ENCODE results near the gene ANKRD33B.

Gene ANKRD33B

GRCh38 chr5:10578293-10578665 is 14.4 kb downstream of the ANKRD33B start:
- DNase-seq (ENCODE audit: low read depth, low spot score) = no peak

- DNase-seq (ENCODE audit: low read depth, low spot score) = no peak
These were observed 15.0 kb downstream of the ANKRD33B start for GRCh38 chr5:10578869-10579268.

GRCh38 chr5:10579536-10580521 is 16.0 kb downstream of the ANKRD33B start:
- DNase-seq (ENCODE audit: low read depth, low spot score) = no peak

GRCh38 chr5:10580531-10581423 is 16.9 kb downstream of the ANKRD33B start:
- no peak for DNase-seq (ENCODE audit: low read depth, low spot score)

- DNase-seq (ENCODE audit: low read depth, low spot score) = no peak
These were observed 17.5 kb downstream of the ANKRD33B start for GRCh38 chr5:10581424-10581748.

- DNase-seq (ENCODE audit: low read depth, low spot score) = no peak
These were observed 18.1 kb downstream of the ANKRD33B start for GRCh38 chr5:10581867-10582511.

GRCh38 chr5:10582512-10582897 is 18.6 kb downstream of the ANKRD33B start:
- no peak for DNase-seq (ENCODE audit: low read depth, low spot score)

GRCh38 chr5:10583663-10584572 is 20.0 kb downstream of the ANKRD33B start:
- no peak for DNase-seq (ENCODE audit: low read depth, low spot score)

- no peak for DNase-seq (ENCODE audit: low read depth, low spot score)
These were observed 21.0 kb downstream of the ANKRD33B start for GRCh38 chr5:10584714-10585517.

- no peak for DNase-seq (ENCODE audit: low read depth, low spot score)
These were observed 21.6 kb downstream of the ANKRD33B start for GRCh38 chr5:10585518-10585915.

- no peak for DNase-seq (ENCODE audit: low read depth, low spot score)
These were observed 22.1 kb downstream of the ANKRD33B start for GRCh38 chr5:10586008-10586407.

- DNase-seq (ENCODE audit: low read depth, low spot score) = no peak
These were observed 22.7 kb downstream of the ANKRD33B start for GRCh38 chr5:10586555-10586954.

- DNase-seq (ENCODE audit: low read depth, low spot score) = no peak
These were observed 24.4 kb downstream of the ANKRD33B start for GRCh38 chr5:10588109-10588775.

- DNase-seq (ENCODE audit: low read depth, low spot score) = no peak
These were observed 25.0 kb downstream of the ANKRD33B start for GRCh38 chr5:10588779-10589447.

GRCh38 chr5:10590226-10590999 is 26.5 kb downstream of the ANKRD33B start:
- DNase-seq (ENCODE audit: low read depth, low spot score) = no peak

- DNase-seq (ENCODE audit: low read depth, low spot score) = no peak
These were observed 27.3 kb downstream of the ANKRD33B start for GRCh38 chr5:10591159-10591558.

- no peak for DNase-seq (ENCODE audit: low read depth, low spot score)
These were observed 28.1 kb downstream of the ANKRD33B start for GRCh38 chr5:10591966-10592365.

GRCh38 chr5:10592601-10593000 is 28.7 kb downstream of the ANKRD33B start:
- DNase-seq (ENCODE audit: low read depth, low spot score) = no peak
